CD8-positive, alpha-beta memory T cell (primary cell): ENCODE data around the gene FIBIN. TPM values are rescaled to one million over a fixed set of nuclear protein-coding genes. Genes with fewer than 3 reads are reported as not detected.
"Not testable (repeated sequence)": the region's sequence is repeated elsewhere in the genome, so short reads cannot be mapped to it uniquely, and the experiment has no call there.

Experiments used
- CTCF ChIA-PET: fragments of 350-600 bp; sonication (Branson Sonifier 250); formaldehyde crosslinking; loops from one replicate; lab custom pipeline; 2021; ENCODE audit warnings: antibody characterized with exemption; lab: Charles Lee
- POLR2A ChIA-PET: fragments of 350-600 bp; sonication (Branson Sonifier 250); formaldehyde crosslinking; loops from one replicate; lab custom pipeline; 2021; ENCODE audit warnings: antibody characterized with exemption; lab: Charles Lee
- DNase-seq, 5 donors: peaks; one replicate each; pipeline versions ENCODE4 v3.0.0 to v3.0.0-alpha.2; 2020 to 2022; ENCODE audit warnings: mixed read lengths in 1 of 5
- H3K27ac ChIP-seq: one replicate; pipeline ENCODE4 v1.7.0; 2013; ENCODE audit warnings: low read depth, mild to moderate bottlenecking, low read length, moderate library complexity
- H3K27me3 ChIP-seq: 2 replicates; pipeline ENCODE4 v1.7.0; 2013; ENCODE audit warnings: low read length, mild to moderate bottlenecking; ENCODE audit not compliant: insufficient read depth, poor library complexity, severe bottlenecking
- H3K36me3 ChIP-seq: 2 replicates; pipeline ENCODE4 v1.7.0; 2013; ENCODE audit warnings: mild to moderate bottlenecking, low read length, moderate library complexity; ENCODE audit not compliant: insufficient read depth
- H3K4me1 ChIP-seq: 2 replicates; pipeline ENCODE4 v1.7.0; 2013; ENCODE audit warnings: mild to moderate bottlenecking, low read length, moderate library complexity; ENCODE audit not compliant: insufficient read depth
- H3K4me3 ChIP-seq: 2 replicates; pipeline ENCODE4 v1.7.0; 2013; ENCODE audit warnings: mild to moderate bottlenecking, low read length
- H3K9me3 ChIP-seq: 2 replicates; pipeline ENCODE4 v1.7.0; 2013; ENCODE audit warnings: mild to moderate bottlenecking, low read length
- H3K27ac Mint-ChIP-seq, 8 donors: one replicate each; pipeline ENCODE4 v1.8.0; 2020 to 2021; ENCODE audit warnings: mixed read lengths in 8 of 8, mild to moderate bottlenecking in 6 of 8, inconsistent platforms in 3 of 8, moderate library complexity in 3 of 8
- H3K27me3 Mint-ChIP-seq, 2 donors: one replicate each; pipeline ENCODE4 v1.8.0; 2020 to 2021; ENCODE audit warnings: mixed read lengths in 2 of 2, mild to moderate bottlenecking in 1 of 2, moderate library complexity in 1 of 2
- H3K36me3 Mint-ChIP-seq, 3 donors: one replicate each; pipeline ENCODE4 v1.8.0; 2020 to 2021; ENCODE audit warnings: mixed read lengths in 3 of 3, inconsistent platforms in 1 of 3, mild to moderate bottlenecking in 1 of 3
- H3K4me1 Mint-ChIP-seq, 3 donors: one replicate each; pipeline ENCODE4 v1.8.0; 2020 to 2021; ENCODE audit warnings: mixed read lengths in 3 of 3, inconsistent platforms in 1 of 3, mild to moderate bottlenecking in 1 of 3
- H3K4me3 Mint-ChIP-seq, 7 donors: one replicate each; pipeline ENCODE4 v1.8.0; 2020 to 2021; ENCODE audit warnings: mixed read lengths in 7 of 7, mild to moderate bottlenecking in 6 of 7, moderate library complexity in 4 of 7, inconsistent platforms in 2 of 7
- H3K9me3 Mint-ChIP-seq, 5 donors: one replicate each; pipeline ENCODE4 v1.8.0; 2020 to 2022; ENCODE audit warnings: mixed read lengths in 5 of 5, mild to moderate bottlenecking in 3 of 5, moderate library complexity in 2 of 5, inconsistent platforms in 1 of 5
- polyA plus RNA-seq: library from polyadenylated mRNA; unstranded; fragments of 300-500 nt; fragmentation: Illumina TruSeq; gene quantifications from one replicate; pipeline ENCODE4 v1.2.3, GENCODE V29; 2021
- total RNA-seq, 2 experiments: library from RNA; stranded (reverse); gene quantifications; one replicate each; pipeline ENCODE4 v1.2.3, GENCODE V29; 2021

Gene FIBIN
- total and polyA plus RNA-seq, 3 experiments from 2014 or later, result not detected

GRCh38 chr11:26987272-26987671 lies 6.6 kb upstream of the FIBIN start:
- Histone ChIP-seq H3K4me3 (no peak overlapping the region), H3K9me3 (no peaks in the 10 kb centered on the region), H3K36me3 (no peaks in the 10 kb centered on the region), H3K27me3 (no peaks in the 10 kb centered on the region), H3K27ac (no peak overlapping the region), H3K4me1 (no peaks in the 10 kb centered on the region)
- Mint-ChIP-seq H3K9me3 (peaks cover 8 to 10% (median 8%) of the 10 kb centered on the region in 5 donors), H3K36me3 (no peaks in the 10 kb centered on the region), H3K4me1 (no peaks in the 10 kb centered on the region), H3K27me3 (peaks cover 0 to 1% of the 10 kb centered on the region in 2 donors), H3K4me3 (no peak overlapping the region), H3K27ac (no peak overlapping the region)
- ChIA-PET POLR2A (no interaction called here), CTCF (no interaction called here)
- no peak for DNase-seq

GRCh38 chr11:26987731-26988130 lies 6.2 kb upstream of the FIBIN start:
- Mint-ChIP-seq H3K27me3 (peaks cover 0 to 1% of the 10 kb centered on the region in 2 donors), H3K36me3 (no peaks in the 10 kb centered on the region), H3K4me3 (no peak overlapping the region), H3K9me3 (peaks cover 5 to 10% (median 7%) of the 10 kb centered on the region in 5 donors), H3K27ac (no peak overlapping the region), H3K4me1 (no peaks in the 10 kb centered on the region)
- Histone ChIP-seq H3K4me1 (no peaks in the 10 kb centered on the region), H3K9me3 (no peaks in the 10 kb centered on the region), H3K36me3 (no peaks in the 10 kb centered on the region), H3K4me3 (no peak overlapping the region), H3K27ac (no peak overlapping the region), H3K27me3 (no peaks in the 10 kb centered on the region)
- ChIA-PET POLR2A (no interaction called here), CTCF (no interaction called here)
- no peak for DNase-seq

DNA sequence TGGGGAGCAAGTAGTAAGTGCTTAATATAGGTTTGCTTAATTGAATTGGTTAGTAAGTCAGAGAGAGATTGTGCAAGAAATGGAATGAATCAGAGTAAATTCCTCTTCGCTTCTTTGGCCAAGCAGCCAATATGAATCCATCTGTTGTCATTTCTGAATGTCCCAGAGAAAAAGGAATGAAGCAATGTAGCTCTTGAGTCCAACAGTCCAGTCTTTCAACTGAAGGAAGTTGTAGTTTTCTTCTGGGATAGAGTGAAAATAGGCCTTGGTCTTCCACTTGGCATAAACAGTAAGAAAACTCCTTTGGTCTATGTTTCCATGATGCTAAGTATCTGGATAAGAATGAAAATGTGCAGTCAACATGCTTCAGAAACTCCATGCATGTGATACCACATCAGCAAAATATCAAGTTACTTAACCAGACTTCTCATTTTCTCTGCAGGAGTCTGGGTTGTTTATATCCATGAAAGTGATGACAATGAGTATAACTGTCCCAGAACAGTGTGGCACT lies 1.8 kb upstream of the FIBIN start:
- Mint-ChIP-seq H3K27ac (no peak overlapping the region), H3K4me3 (no peak overlapping the region), H3K36me3 (no peaks in the 10 kb centered on the region), H3K27me3 (no peaks in the 10 kb centered on the region), H3K4me1 (no peaks in the 10 kb centered on the region), H3K9me3 (peaks cover 0 to 9% (median 0%) of the 10 kb centered on the region in 5 donors)
- ChIA-PET POLR2A (no interaction called here), CTCF (no interaction called here)
- Histone ChIP-seq H3K27ac (no peak overlapping the region), H3K27me3 (no peaks in the 10 kb centered on the region), H3K9me3 (no peaks in the 10 kb centered on the region), H3K36me3 (no peaks in the 10 kb centered on the region), H3K4me3 (no peak overlapping the region), H3K4me1 (no peaks in the 10 kb centered on the region)
- DNase-seq, result no peak

DNA sequence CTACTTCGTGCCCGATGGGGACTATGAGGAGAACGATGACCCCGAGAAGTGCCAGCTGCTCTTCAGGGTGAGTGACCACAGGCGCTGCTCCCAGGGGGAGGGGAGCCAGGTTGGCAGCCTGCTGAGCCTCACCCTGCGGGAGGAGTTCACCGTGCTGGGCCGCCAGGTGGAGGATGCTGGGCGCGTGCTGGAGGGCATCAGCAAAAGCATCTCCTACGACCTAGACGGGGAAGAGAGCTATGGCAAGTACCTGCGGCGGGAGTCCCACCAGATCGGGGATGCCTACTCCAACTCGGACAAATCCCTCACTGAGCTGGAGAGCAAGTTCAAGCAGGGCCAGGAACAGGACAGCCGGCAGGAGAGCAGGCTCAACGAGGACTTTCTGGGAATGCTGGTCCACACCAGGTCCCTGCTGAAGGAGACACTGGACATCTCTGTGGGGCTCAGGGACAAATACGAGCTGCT lies 751 bp downstream of the FIBIN start:
- no peaks in the 10 kb centered on the region for H3K27me3 ChIP-seq
- H3K27ac ChIP-seq, result no peak overlapping the region
- H3K4me3 ChIP-seq, result no peak overlapping the region
- H3K4me3 Mint-ChIP-seq, result no peak overlapping the region
- CTCF ChIA-PET, result no interaction called here
- H3K9me3 ChIP-seq, result no peaks in the 10 kb centered on the region
- no peak overlapping the region for H3K27ac Mint-ChIP-seq
- H3K36me3 ChIP-seq, result no peaks in the 10 kb centered on the region
- DNase-seq, result no peak
- H3K27me3 Mint-ChIP-seq, result no peaks in the 10 kb centered on the region
- POLR2A ChIA-PET, result no interaction called here
- H3K4me1 Mint-ChIP-seq, result no peaks in the 10 kb centered on the region
- no peaks in the 10 kb centered on the region for H3K4me1 ChIP-seq
- peaks cover 0 to 4% (median 0%) of the 10 kb centered on the region in 5 donors for H3K9me3 Mint-ChIP-seq
- no peaks in the 10 kb centered on the region for H3K36me3 Mint-ChIP-seq

DNA sequence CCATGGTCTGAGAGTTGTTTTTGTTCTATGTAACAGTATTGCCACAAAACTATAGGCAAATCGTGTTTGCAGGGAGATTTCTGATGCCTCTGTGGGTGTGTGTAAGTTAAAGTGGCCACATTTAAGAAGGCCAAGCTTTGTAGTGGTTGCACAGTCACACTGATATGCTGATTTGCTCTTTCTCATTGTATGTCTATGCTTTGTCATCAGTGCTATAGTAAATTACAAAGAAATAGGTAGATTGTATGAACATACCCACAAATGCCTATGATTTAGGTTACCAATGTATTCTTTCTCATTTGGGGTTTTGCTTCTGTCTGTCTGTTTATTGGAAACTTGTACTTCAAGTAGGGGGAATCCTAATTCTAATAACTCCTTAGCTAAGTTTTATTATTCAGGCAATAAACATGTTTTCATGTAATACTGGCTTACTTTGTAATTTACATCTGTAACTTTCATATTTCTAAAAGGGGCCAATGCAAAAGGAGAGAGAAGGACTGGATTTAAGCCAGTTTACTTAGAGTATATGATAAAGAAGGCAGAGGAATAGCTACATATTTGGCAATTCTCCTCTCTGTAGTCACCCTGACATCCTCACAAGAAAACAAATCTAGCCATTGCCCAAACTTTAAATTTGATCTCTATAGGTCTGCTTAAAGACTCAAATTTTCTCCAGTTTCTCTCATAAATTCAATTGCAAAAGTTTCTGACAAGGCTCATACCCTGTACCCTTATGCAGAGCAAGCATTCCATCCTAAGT lies 2.0 kb downstream of the FIBIN start:
- H3K4me1 ChIP-seq, result no peaks in the 10 kb centered on the region
- H3K36me3 ChIP-seq, result no peaks in the 10 kb centered on the region
- Mint-ChIP-seq H3K27ac (no peak overlapping the region), H3K9me3 (peaks cover 0 to 6% (median 0%) of the 10 kb centered on the region in 5 donors), H3K4me3 (no peak overlapping the region), H3K27me3 (no peaks in the 10 kb centered on the region), H3K36me3 (no peaks in the 10 kb centered on the region), H3K4me1 (no peaks in the 10 kb centered on the region)
- H3K9me3 ChIP-seq, result no peaks in the 10 kb centered on the region
- H3K4me3 ChIP-seq, result no peak overlapping the region
- H3K27me3 ChIP-seq, result no peaks in the 10 kb centered on the region
- ChIA-PET CTCF (no interaction called here), POLR2A (no interaction called here)
- H3K27ac ChIP-seq, result no peak overlapping the region
- DNase-seq, result no peak

GRCh38 chr11:26997378-26997777 lies 3.5 kb downstream of the FIBIN start:
- Histone ChIP-seq H3K9me3 (no peaks in the 10 kb centered on the region), H3K4me1 (no peaks in the 10 kb centered on the region), H3K36me3 (no peaks in the 10 kb centered on the region), H3K27ac (no peak overlapping the region), H3K27me3 (no peaks in the 10 kb centered on the region), H3K4me3 (no peak overlapping the region)
- no peak overlapping the region for H3K4me3 Mint-ChIP-seq
- H3K36me3 Mint-ChIP-seq, result no peaks in the 10 kb centered on the region
- peaks cover 0 to 7% (median 0%) of the 10 kb centered on the region in 5 donors for H3K9me3 Mint-ChIP-seq
- no peak overlapping the region for H3K27ac Mint-ChIP-seq
- ChIA-PET CTCF (no interaction called here), POLR2A (no interaction called here)
- no peak for DNase-seq
- peaks cover 0 to under 1% of the 10 kb centered on the region in 2 donors for H3K27me3 Mint-ChIP-seq
- no peaks in the 10 kb centered on the region for H3K4me1 Mint-ChIP-seq

GRCh38 chr11:27001136-27001730 lies 7.3 kb downstream of the FIBIN start:
- POLR2A ChIA-PET, H3K9me3 ChIP-seq, H3K27me3 ChIP-seq, H3K4me3 ChIP-seq, H3K27ac Mint-ChIP-seq, CTCF ChIA-PET, H3K36me3 Mint-ChIP-seq, H3K36me3 ChIP-seq, H3K9me3 Mint-ChIP-seq, H3K27ac ChIP-seq, H3K4me3 Mint-ChIP-seq, H3K4me1 ChIP-seq, DNase-seq, H3K4me1 Mint-ChIP-seq, H3K27me3 Mint-ChIP-seq: not testable (repeated sequence)

DNA sequence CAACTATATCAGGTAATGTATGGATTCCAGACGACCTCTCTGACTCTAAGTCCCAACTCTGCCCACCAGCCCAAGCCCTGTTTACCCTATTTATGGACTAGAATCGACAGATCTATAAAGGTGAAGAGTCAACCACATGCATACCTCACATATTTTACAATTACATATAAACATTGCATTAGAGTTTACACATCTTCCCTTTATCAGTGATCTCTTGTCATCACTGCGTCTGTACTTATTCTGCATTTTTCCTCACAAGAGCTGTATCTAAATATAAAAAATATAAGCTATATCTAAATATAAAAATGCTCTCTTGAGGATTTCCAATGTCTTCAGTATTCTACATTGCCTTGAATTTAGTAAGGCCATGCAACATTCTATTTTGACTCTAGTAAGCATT lies 8.5 kb downstream of the FIBIN start:
- H3K9me3 ChIP-seq, result no peaks in the 10 kb centered on the region
- H3K4me1 ChIP-seq, result no peaks in the 10 kb centered on the region
- H3K36me3 Mint-ChIP-seq, result no peaks in the 10 kb centered on the region
- H3K27me3 ChIP-seq, result no peaks in the 10 kb centered on the region
- peaks cover 0 to 7% (median 3%) of the 10 kb centered on the region in 5 donors for H3K9me3 Mint-ChIP-seq
- no peaks in the 10 kb centered on the region for H3K4me1 Mint-ChIP-seq
- no peak overlapping the region for H3K4me3 Mint-ChIP-seq
- peaks cover 0 to 1% of the 10 kb centered on the region in 2 donors for H3K27me3 Mint-ChIP-seq
- DNase-seq, result no peak
- no peak overlapping the region for H3K4me3 ChIP-seq
- no peak overlapping the region for H3K27ac Mint-ChIP-seq
- ChIA-PET POLR2A (no interaction called here), CTCF (no interaction called here)
- no peaks in the 10 kb centered on the region for H3K36me3 ChIP-seq
- H3K27ac ChIP-seq, result no peak overlapping the region
